OCI-LY1 (cell line): ENCODE data around the gene COX11.

Experiments
- H2AFZ ChIP-seq: fragments of 200-600 bp; sonication (generic), shearing (Covaris generic); 2 replicates; pipeline ENCODE4 v1.6.0; 2014; ENCODE audit warnings: antibody characterized with exemption, mild to moderate bottlenecking, low read length
- H3F3A ChIP-seq: fragments of 200-600 bp; sonication (generic), shearing (Covaris generic); 2 replicates; pipeline ENCODE4 v1.6.0; 2014; ENCODE audit warnings: mild to moderate bottlenecking, antibody characterized with exemption, low read length, moderate library complexity; ENCODE audit not compliant: insufficient read depth
- H3K27ac ChIP-seq: fragments of 200-600 bp; sonication (generic); 2 replicates; pipeline ENCODE4 v1.5.1; 2014; ENCODE audit warnings: low read length, mixed run types, mild to moderate bottlenecking, low read depth; ENCODE audit not compliant: poor library complexity, severe bottlenecking
- H3K27me3 ChIP-seq: fragments of 200-600 bp; sonication (generic); 2 replicates; pipeline ENCODE4 v1.6.0; 2014; ENCODE audit warnings: antibody characterized with exemption, mild to moderate bottlenecking, low read length, moderate library complexity; ENCODE audit not compliant: insufficient read depth
- H3K36me3 ChIP-seq: fragments of 200-600 bp; sonication (generic); 2 replicates; pipeline ENCODE4 v1.6.1; 2014; ENCODE audit warnings: mild to moderate bottlenecking, antibody characterized with exemption, low read length, moderate library complexity, mixed read lengths; ENCODE audit not compliant: insufficient read depth
- H3K4me1 ChIP-seq: fragments of 200-600 bp; sonication (generic); 2 replicates; pipeline ENCODE4 v1.5.1; 2014; ENCODE audit warnings: mild to moderate bottlenecking, low read length, moderate library complexity; ENCODE audit not compliant: insufficient read depth, severe bottlenecking
- H3K4me2 ChIP-seq: fragments of 200-600 bp; sonication (generic), shearing (Covaris generic); 2 replicates; pipeline ENCODE4 v1.6.1; 2014; ENCODE audit warnings: low read length
- H3K4me3 ChIP-seq: fragments of 200-600 bp; sonication (generic); 2 replicates; pipeline ENCODE4 v1.5.1; 2014; ENCODE audit warnings: low read length, low read depth, mild to moderate bottlenecking, mixed read lengths; ENCODE audit not compliant: poor library complexity, severe bottlenecking
- H3K79me2 ChIP-seq: fragments of 200-600 bp; shearing (Covaris generic); 2 replicates; pipeline ENCODE4 v1.6.1; 2016; ENCODE audit warnings: mixed run types, low read length, mixed read lengths; ENCODE audit not compliant: insufficient read depth
- H3K9ac ChIP-seq: fragments of 200-600 bp; sonication (generic), shearing (Covaris generic); 2 replicates; pipeline ENCODE4 v1.6.1; 2014; ENCODE audit warnings: mild to moderate bottlenecking, low read length, mixed read lengths
- H3K9me2 ChIP-seq: fragments of 200-600 bp; sonication (generic), shearing (Covaris generic); 2 replicates; pipeline ENCODE4 v1.6.1; 2014; ENCODE audit warnings: low read depth, mild to moderate bottlenecking, low read length, mixed read lengths
- H3K9me3 ChIP-seq: fragments of 200-600 bp; shearing (Covaris generic); 2 replicates; pipeline ENCODE4 v1.6.1; 2014; ENCODE audit warnings: low read length, mixed read lengths
- H4K20me1 ChIP-seq: fragments of 200-600 bp; sonication (generic), shearing (Covaris generic); 2 replicates; pipeline ENCODE4 v1.6.0; 2016; ENCODE audit warnings: mild to moderate bottlenecking, low read length; ENCODE audit not compliant: insufficient read depth
- CTCF ChIP-seq: fragments of 200-600 bp; sonication (generic), shearing (Covaris generic); IDR thresholded peaks from 2 replicates; pipeline ENCODE4 v1.5.1; 2017; ENCODE audit warnings: mild to moderate bottlenecking, antibody characterized with exemption, low read length, moderate library complexity, mixed read lengths
- EZH2 ChIP-seq: fragments of 200-600 bp; sonication (generic), shearing (Covaris generic); IDR thresholded peaks from 2 replicates; pipeline ENCODE4 v1.8.0; 2017; ENCODE audit warnings: borderline replicate concordance, mixed run types, mild to moderate bottlenecking, antibody characterized with exemption, low read length, moderate library complexity, mixed read lengths

COX11 gene

GRCh38 chr17:54948380-54948779, 20.1 kb downstream of the COX11 start:
- H4K20me1 ChIP-seq = no peaks in the 10 kb centered on the region
- H3K36me3 ChIP-seq = no peaks in the 10 kb centered on the region
- H3K4me3 ChIP-seq = no peak overlapping the region
- no peak overlapping the region for H3K9ac ChIP-seq
- TF ChIP-seq CTCF (no peak), EZH2 (no peak)
- no peak overlapping the region for H3K4me2 ChIP-seq
- H3K27me3 ChIP-seq = peaks cover 3% of the 10 kb centered on the region; the same call in 1 of the 2 replicates
- H3K9me3 ChIP-seq = no peaks in the 10 kb centered on the region
- H3F3A ChIP-seq = no peaks in the 10 kb centered on the region
- H2AFZ ChIP-seq = no peak overlapping the region
- H3K79me2 ChIP-seq = no peaks in the 10 kb centered on the region
- no peak overlapping the region for H3K27ac ChIP-seq
- H3K9me2 ChIP-seq = no peaks in the 10 kb centered on the region
- no peaks in the 10 kb centered on the region for H3K4me1 ChIP-seq

- Histone ChIP-seq H2AFZ (no peak overlapping the region), H3K9ac (no peak overlapping the region), H3K4me1 (no peaks in the 10 kb centered on the region), H3K36me3 (no peaks in the 10 kb centered on the region), H3F3A (no peaks in the 10 kb centered on the region), H4K20me1 (no peaks in the 10 kb centered on the region), H3K79me2 (no peaks in the 10 kb centered on the region), H3K27me3 (peaks cover 3% of the 10 kb centered on the region; the same call in 1 of the 2 replicates), H3K4me2 (no peak overlapping the region), H3K9me3 (no peaks in the 10 kb centered on the region), H3K9me2 (no peaks in the 10 kb centered on the region), H3K27ac (no peak overlapping the region), H3K4me3 (no peak overlapping the region)
- TF ChIP-seq CTCF (no peak), EZH2 (no peak)
These were observed 21.1 kb downstream of the COX11 start for GRCh38 chr17:54947396-54947795.

GRCh38 chr17:54945671-54946070, 22.8 kb downstream of the COX11 start:
- no peaks in the 10 kb centered on the region for H4K20me1 ChIP-seq
- no peak overlapping the region for H3K9ac ChIP-seq
- no peak overlapping the region for H3K27ac ChIP-seq
- no peaks in the 10 kb centered on the region for H3K9me2 ChIP-seq
- H3K4me3 ChIP-seq = no peak overlapping the region
- peaks cover 3% of the 10 kb centered on the region; the same call in 1 of the 2 replicates for H3K27me3 ChIP-seq
- H3F3A ChIP-seq = no peaks in the 10 kb centered on the region
- H3K79me2 ChIP-seq = no peaks in the 10 kb centered on the region
- H3K4me1 ChIP-seq = no peaks in the 10 kb centered on the region
- H3K4me2 ChIP-seq = no peak overlapping the region
- TF ChIP-seq CTCF (no peak), EZH2 (no peak)
- no peaks in the 10 kb centered on the region for H3K9me3 ChIP-seq
- no peak overlapping the region for H2AFZ ChIP-seq
- H3K36me3 ChIP-seq = no peaks in the 10 kb centered on the region
